HG03571 (cell line): ENCODE data around the gene CRIP3.

Experiments
- ATAC-seq: cut with Tn5 transposase; IDR thresholded peaks from one replicate; pipeline ENCODE4 v1.9.1; 2021; ENCODE audit not compliant: unreplicated experiment

The CRIP3 gene

DNA sequence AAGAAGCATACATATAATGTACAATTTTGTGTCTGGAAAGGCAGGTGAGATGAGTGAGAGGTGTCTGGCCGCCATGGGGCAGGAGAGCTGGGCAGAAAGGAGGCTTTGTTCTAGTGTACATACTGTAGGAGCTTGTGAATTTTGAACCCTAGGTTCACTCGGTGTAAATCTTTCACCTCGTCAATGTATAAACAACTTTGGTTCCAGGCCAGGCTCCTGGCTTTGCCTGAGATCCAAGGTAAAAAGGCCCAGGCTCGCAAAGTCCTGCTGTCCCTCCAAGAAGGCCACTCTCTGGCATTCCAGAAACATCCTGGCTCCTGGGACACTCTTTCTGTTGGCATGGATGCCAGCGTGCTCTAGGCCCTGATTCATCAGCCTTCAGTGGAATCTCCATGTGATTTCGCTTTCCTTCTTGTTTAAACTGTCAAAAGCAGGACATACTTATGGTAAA lies 17.7 kb downstream of the CRIP3 start:
- no peak for ATAC-seq

DNA sequence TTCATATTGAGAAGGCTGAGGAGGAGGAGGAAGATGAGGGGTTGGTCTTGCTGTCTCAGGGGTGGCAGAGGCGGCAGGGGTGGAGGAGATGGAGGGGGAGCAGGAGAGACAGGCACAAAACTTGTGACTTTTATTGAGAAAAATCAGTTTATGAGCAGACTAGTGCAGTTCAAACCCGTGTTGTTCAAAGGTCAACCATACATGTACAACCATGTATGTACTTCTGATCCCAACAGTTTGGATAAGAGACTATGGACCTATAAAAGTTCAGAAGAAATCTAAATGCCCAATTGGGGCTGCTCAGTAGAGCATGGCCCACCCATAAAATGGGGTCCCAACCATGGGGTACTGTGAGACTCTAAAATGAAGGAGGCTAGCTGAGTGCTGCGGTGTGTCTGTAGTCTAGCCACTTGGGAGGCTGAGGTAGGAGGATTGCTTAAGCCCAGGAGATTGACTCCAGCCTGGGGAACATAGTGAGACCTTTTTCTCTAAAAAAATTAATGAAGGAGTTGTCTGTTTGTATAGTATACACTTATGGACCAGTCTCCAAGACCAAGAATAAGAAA lies 18.2 kb downstream of the CRIP3 start:
- ATAC-seq = no peak

DNA sequence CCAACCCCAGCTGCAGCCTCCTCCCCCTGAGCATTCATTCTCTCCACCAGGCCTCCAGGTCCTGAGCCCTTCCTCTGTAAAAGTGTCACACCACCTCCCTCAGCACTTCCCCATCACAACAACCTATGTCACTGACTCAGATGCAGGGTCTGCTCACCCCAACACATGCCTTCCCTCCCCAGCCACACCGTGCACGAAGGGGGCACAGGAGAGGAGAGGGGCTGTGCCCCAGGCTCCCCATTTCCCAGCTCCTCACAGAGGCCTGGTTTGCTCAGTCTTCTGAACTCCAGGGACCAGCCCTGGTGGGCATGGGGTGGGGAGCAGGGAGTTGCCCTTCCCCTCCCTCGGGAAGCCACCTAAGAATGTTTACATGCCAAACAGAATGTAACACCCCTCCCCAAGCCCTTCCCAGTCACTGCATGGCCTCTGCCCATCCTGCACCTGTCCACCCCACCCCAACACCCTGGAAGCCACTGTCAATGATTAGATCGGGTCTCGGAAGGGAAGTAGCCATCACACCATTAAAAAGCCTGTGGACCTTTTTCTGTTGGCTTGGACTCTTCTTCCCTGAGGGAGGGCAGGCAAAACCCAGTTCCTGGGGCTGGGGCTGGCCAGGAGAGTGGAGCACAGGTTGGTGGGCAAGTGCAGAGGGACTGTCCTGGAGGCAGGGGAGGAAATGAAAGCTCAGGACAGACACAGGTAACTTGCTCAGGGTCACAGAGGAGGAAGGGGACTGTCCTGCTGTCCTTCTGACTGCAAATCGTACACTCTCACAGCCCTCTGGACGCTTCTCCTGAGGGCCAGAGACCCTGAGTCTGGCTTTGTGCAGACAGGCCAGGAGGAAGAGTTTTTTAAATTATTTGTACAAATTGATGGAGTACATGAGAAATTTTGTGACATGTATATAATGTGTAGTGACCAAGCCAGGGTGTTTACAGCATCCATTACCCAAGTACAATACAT lies 20.6 kb downstream of the CRIP3 start:
- no peak for ATAC-seq

DNA sequence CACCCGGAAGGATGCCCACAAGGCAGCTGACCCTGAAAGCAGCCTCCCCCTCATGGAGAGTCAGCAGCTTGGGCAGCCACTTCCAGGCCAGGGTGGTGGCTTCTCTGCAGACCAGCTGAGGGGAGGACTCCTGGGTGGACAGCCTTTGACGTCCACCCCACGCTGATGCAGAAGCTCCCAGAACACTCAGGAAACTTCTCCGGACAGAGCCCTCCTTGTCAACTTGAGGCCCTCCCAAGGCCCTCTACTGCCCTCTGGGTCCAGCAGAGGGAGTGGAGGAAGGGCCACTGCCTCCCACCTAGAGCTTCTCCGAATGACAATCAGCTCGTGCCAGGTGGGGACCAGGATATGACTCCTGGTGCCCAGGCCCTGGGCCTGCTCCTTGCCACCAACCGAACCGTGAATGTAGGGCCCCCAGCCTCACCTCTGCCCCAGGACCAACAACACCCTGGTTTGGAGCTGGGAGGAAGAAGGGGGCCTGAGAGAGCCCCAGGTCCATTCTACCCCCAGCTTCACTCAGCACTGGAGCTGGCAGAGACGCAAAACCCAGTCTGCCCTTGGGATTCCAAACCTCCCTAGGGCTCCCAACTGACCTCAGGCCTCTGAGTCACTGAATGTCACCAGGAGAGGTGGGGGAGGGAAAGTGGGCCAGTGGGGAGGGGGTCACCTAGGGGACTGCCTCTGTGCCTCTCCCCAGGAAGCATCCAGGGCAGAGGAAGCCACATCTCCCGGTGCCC lies 21.5 kb downstream of the CRIP3 start:
- ATAC-seq = no peak

DNA sequence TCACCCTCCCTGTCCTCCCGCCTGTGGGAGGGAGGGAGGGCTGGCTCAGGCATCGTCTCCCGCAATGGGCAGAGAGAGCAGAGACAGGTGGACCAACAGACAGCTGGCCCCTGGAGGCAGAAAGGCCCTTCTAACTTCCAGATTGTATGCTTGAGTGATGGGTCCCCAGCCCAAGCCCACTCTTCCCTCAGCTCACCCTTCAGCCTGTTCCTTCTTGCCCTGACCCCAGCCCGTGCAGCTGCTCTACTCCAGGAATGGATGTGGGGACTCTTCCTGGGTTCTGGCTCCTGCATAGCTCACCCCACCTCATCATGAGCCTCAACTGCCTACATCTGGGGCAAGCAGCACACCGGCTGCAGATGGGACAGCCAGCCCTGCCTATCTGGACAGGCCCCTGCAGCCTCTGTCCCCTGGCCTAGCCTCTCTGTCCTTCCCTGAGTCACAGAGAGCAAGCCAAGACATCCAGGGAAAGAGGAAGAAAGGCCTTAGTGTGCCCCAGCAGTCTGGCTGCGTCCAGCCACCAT lies 22.1 kb downstream of the CRIP3 start:
- ATAC-seq = no peak

DNA sequence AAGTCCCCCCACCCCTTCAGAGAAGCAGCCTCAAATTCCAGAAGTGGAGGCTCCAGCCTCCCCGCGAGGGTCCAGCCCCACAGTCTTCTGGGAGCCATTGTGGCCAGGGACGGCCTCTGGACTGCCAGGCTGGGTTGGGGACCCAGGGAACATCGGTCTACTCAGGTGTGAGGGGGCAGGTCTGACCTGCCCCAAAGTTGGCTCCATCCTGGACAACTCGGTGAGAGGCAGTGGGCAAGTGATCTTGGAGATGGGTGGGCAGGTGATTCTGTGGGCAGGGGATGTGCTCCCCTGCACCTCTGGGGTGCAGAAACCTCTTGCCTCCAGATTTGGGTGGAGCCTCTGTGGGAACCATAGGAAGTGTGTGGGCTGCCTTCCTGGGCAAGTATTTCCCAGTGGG lies 22.8 kb downstream of the CRIP3 start:
- ATAC-seq = no peak

DNA sequence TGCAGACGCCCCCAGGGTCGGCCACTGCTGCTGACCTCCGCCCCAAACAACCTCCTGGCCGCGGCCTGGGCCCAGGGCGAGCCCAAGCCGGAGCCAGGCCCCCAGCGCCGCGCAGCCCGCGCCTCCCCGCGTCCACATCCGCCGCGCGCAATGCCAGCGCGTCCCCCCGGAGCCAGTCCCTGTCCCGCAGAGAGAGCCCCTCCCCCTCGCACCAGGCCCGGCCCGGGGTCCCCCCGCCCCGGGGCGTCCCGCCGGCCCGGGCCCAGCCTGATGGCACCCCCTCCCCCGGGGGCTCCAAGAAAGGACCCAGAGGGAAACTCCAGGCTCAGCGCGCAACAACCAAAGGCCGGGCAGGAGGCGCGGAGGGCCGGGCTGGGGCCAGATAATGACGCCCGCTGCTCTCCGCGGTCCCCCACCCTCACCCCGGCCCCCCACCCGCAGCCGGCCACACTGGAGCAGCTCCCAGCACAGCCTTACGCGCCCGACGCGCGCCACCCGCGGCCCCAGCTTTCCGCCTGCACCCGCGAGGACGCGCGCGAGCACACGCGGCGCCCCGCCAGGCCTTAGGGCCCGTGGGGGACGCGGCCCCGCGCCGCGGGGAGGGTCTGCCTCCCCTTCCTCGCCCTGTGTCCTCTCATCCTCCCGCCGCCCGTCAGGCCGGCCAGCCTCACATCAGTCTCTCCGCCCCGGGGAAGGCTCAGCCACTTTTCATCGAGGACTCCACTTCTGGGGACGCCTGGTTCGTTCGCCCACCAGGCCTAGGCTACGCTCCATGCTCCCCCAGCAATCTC lies 23.4 kb downstream of the CRIP3 start:
- ATAC-seq = no peak

DNA sequence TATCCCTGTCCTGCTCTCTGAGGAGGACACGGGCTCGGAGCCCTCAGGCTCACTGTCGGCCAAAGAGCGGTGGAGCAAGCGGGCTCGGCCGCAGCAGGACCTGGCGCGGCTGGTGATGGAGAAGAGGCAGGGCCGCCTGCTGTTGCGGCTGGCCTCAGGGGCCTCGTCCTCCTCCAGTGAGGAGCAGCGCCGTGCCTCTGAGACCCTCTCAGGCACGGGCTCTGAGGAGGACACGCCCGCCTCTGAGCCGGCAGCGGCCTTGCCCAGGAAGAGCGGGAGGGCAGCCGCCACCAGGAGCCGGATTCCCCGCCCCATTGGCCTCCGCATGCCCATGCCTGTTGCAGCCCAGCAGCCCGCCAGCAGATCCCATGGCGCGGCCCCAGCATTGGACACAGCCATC lies 24.7 kb downstream of the CRIP3 start:
- no peak for ATAC-seq

DNA sequence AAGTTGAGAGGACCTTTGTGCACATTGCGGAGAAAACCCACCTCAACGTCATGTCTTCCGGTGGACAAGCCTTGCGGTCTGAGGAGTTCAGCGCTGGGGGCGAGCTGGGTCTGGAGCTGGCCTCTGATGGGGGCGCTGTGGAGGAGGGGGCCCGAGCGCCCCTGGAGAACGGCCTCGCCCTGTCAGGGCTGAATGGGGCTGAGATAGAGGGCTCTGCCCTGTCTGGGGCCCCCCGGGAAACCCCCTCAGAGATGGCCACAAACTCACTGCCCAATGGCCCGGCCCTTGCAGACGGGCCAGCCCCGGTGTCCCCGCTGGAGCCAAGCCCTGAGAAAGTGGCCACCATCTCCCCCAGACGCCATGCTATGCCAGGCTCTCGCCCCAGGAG lies 25.1 kb downstream of the CRIP3 start:
- no peak for ATAC-seq

DNA sequence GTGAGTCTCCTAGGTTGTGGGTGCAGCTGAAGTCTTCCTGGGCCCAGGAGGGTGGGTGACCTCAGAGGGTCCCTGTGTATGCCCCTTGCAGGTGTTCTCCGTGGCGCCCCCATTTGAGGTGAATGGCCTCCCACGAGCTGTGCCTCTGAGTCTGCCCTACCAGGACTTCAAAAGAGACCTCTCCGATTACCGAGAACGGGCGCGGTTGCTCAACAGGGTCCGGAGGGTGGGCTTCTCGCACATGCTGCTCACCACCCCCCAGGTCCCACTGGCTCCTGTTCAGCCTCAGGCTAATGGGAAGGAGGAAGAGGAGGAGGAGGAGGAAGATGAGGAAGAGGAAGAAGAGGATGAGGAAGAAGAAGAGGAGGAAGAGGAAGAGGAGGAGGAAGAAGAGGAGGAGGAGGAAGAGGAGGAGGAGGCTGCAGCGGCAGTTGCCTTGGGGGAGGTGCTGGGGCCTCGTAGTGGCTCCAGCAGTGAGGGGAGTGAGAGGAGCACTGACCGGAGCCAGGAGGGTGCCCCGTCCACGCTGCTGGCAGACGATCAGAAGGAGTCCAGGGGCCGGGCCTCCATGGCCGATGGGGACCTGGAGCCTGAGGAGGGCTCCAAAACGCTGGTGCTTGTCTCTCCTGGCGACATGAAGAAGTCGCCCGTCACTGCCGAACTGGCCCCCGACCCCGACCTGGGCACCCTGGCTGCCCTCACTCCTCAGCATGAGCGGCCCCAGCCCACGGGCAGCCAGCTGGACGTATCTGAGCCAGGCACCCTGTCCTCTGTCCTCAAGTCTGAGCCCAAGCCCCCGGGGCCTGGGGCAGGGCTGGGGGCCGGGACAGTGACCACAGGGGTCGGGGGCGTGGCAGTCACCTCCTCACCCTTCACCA lies 25.8 kb downstream of the CRIP3 start:
- no peak for ATAC-seq

DNA sequence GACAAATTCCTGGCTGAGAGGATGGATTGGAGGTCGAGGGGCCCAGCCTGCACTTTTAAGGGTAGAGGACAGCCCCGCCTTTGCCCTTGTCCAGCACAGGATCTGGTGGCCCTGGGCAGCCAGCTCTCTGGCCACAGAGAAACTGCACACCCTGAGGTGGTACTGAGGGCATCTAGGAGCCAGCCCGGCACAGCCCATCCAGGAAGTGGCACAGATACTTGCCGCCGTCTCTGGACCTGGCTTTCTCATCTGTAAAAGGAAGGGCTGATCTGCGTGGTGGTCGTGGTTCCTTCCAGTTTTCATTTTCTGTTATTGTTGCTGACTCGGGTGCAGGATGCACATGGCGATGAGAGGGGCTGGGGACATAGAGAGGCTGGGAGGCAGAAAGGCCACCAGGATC lies 26.6 kb downstream of the CRIP3 start:
- no peak for ATAC-seq

DNA sequence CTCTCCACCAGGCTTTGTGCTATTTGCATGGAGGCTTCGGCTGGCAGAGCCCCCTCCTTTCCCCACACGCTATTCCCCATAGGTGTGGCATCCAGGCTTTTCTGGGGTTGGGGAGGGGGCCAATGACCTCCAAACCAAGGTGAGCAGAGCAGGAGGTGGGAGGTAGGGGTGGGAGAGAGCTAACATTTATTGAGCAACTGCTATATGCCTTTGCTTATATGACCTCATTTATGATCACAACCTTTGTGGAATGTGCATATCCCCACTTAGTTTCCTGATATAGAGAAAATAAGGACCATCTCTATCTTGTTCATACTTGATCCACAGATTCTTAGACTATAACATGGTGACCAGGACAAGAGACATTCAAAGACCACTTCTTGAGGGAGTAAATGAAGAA lies 28.4 kb downstream of the CRIP3 start:
- ATAC-seq = no peak

DNA sequence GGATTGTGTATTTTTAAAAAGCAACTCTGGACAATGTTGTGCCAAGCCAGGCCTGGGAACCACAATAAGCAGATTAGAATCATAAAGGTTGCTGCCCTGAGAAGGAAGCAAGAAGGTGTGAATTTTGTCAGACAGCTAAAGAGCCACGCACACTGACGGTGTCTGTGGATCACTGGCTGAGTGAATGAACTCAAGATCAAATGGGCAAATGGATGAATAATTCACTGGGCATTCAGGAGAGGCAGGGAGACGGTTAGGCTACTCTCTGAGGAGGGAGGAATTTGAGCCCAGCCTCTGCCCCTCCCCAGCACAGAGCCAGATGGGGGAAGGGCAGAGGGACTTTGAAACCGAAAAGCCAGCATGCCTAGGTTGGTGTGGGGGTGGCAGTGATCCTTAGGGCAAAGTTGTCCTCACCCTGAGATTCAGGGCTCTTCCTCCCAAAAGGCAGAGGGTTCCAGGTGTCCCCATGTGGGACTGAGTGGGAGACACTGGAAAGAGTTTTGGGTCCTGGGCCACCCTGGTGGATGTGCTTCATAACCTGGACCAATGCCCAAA lies 30.0 kb downstream of the CRIP3 start:
- no peak for ATAC-seq

DNA sequence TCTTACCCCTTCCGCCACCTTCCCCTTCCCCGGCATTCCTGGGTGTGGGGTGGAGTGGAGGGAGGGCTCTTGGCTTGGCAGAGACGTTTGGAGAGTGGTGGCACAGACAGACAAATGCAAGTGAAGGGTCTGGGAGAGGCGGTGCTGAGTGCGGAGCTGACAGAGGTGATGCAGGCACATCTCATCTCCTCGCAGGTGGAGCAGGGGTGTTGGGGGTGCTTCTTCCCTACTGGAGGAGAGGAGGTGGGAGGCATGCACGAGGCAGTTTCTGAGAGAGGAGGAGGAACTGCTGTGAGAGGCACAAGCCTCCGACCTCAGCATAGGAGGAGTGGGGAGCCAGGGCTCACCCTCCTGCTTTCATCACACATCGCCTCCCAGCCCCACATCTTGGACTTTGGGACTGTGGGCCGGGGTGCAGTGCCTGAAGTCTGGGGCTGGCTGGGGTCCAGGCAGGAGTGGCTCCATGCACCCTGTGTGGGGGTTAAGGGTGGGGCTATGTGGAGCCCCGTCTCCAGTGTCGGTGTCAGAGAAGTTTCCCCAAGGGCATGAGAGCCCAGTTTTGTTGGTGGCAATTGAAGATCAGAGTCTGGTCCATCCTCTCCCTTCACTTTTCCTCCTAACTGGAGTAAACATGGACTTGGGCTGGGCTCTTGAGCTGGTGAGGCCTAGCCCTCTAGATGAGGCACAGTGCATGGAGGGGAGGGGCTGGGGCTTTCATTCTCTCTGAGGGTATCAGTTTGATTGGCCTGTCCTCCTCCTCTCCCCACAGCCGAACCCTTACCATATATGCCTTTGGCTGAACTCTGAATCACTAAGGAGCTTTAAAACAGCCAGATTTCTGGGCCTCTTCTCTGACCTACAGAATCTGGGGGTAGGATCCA lies 30.7 kb downstream of the CRIP3 start:
- no peak for ATAC-seq

DNA sequence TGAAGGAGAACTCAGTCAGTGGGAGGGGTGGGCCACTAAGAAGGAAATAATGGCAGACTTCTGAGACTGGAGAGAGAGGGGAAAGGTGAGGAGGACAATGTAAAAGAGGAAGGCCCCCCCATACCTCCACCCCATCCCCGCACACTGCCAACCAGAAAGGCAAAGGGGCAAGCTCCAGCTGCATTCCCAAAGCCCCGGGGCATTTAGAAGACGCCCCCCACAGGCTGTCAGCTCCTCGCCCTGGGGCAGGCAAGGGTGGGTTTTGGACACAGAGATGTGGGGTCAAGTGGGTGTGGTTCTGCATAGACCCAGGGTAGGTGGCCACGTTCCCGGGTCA lies 31.4 kb downstream of the CRIP3 start:
- ATAC-seq = no peak

DNA sequence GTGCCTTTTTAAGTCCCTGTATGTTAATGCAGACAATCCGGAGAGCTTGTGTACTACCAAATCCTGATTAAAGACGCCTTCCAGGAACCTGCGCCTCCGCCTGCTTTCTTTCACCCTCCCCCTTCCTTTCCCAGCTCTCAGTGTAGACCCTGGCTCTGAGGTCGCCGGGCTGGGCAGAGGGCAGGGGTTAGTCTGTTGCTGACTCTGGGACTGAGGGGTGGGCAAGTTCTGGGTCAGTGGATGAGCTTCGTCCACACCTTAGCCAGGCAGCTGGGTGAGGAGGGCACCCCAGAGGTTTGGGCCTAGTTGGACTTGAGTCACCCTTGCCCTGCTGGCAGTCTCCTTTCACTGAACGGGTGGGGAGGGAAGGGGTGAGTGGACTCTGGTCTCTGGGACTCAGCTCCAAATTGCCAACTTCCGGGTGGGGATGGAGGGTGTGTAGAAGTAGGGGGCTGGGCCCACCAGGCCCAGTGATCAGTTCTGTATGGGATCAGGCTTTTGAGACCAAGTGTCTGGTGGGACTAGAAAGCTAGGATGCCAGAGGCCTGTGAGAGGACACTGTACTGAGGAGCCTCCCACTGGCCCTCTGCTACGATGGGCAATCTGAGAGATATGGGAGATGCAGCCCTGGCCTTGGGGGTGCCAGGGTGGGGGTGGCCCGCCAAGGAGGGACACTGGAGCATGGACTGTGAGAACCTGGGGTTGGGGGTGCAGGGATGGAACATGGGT lies 31.9 kb downstream of the CRIP3 start:
- no peak for ATAC-seq

DNA sequence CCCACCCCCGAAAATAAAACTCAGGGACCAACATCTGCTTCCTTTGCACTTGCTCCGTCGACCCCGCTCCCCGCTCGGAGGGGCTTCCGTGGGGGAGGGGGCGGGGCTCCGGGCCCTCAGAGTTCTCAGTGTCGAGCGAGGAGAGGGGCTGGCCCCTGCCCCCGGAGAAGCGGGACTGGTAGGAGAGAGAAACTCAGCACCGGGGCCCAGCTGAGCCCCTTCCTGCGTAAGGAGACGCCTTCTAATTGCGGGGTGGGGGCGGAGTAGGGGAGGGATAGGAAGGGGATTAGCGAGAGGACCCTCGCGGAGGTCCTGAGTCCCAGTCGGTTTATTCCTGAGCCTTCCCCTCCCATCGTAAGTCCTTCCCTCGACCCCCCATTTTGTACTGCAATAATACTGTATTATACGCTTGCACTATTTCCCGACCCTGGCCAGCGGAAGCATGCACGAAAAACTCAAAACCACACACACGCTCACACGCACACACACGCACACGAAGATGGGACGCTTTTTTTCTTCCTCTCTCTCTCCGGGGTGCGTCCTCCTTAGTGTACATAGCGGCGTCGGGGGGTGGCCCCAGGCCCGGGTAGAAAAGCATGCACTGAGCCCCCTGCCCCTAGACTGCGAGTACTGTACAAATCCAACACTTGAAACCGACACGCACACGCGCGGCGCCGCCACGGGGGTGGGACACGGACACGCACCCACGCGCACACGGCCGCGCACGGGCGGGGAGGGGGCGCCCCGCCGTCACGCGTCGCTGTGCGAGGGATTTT lies 32.6 kb downstream of the CRIP3 start:
- ATAC-seq = no peak
